BE2C (cell line): ENCODE measurements around the gene GPC6.

Experiments
- DNase-seq: peaks from one replicate; pipeline ENCODE4 v3.0.0-alpha.2; 2020
- H3K27me3 ChIP-seq: fragments of 250-450 bp; sonication (Bioruptor Pico); 2 replicates; pipeline ENCODE4 v1.5.1; 2020; ENCODE audit warnings: mild to moderate bottlenecking
- H3K36me3 ChIP-seq: fragments of 250-450 bp; sonication (Bioruptor Pico); 2 replicates; pipeline ENCODE4 v1.5.1; 2020; ENCODE audit warnings: mild to moderate bottlenecking
- H3K4me1 ChIP-seq: fragments of 250-450 bp; sonication (Bioruptor Pico); 2 replicates; pipeline ENCODE4 v1.5.1; 2020
- H3K4me3 ChIP-seq: 2 replicates; pipeline ENCODE4 v1.5.1; 2011; ENCODE audit warnings: low read depth, low read length
- H3K9me3 ChIP-seq: fragments of 250-450 bp; sonication (Bioruptor Pico); 2 replicates; pipeline ENCODE4 v1.5.1; 2020
- TF ChIP-seq, protein P1 (sequence below): IDR thresholded peaks from 2 replicates; pipeline ENCODE4 v1.5.1; 2012; ENCODE audit warnings: mild to moderate bottlenecking, low read depth, low read length

Gene GPC6

DNA sequence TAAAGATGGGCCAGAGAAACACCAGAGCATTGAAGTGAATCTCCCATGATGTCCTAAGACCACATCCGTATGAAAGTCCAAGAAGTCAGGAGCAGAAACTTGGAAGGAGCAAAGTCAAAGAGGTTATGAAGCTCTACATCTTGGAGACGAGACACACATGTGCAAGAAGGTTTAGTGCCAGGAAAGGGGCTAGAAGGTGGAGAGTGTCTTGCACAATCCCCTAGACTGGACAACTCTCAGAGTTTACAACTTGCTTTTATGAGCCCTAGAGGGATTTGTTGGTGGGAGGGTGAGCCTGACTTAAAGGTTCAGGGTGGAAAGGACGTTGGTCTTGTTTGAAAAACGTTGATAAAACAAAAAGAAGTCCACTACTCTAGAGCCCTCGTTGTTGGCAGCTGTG, 150.6 kb downstream of the GPC6 start:
- TF ChIP-seq, protein P1, sequence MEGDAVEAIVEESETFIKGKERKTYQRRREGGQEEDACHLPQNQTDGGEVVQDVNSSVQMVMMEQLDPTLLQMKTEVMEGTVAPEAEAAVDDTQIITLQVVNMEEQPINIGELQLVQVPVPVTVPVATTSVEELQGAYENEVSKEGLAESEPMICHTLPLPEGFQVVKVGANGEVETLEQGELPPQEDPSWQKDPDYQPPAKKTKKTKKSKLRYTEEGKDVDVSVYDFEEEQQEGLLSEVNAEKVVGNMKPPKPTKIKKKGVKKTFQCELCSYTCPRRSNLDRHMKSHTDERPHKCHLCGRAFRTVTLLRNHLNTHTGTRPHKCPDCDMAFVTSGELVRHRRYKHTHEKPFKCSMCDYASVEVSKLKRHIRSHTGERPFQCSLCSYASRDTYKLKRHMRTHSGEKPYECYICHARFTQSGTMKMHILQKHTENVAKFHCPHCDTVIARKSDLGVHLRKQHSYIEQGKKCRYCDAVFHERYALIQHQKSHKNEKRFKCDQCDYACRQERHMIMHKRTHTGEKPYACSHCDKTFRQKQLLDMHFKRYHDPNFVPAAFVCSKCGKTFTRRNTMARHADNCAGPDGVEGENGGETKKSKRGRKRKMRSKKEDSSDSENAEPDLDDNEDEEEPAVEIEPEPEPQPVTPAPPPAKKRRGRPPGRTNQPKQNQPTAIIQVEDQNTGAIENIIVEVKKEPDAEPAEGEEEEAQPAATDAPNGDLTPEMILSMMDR = no peak
- DNase-seq = no peak

DNA sequence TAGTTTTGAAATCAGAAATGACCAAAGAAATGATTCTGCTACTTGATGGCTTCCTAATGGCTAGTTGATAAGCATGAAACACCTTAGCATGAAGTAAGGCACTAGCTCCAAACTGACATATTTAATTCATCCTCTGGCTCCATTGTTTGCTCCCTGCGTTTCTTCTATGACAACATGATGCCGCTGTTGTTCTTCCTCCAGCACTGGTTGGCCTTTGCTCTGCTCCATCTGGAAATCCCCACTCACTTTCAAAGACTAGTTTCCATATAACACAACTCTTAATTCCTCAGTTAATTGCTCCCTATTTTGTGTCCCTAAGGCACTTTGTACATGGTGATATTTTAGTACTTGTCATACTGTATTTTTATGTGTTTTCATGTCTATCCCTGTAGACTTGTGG, 151.6 kb downstream of the GPC6 start:
- H3K27me3 ChIP-seq = no peaks in the 10 kb centered on the region
- TF ChIP-seq, protein P1 = peak; percentile 19; the same call in 1 of the 2 replicates
- no peak for DNase-seq
- no peaks in the 10 kb centered on the region for H3K36me3 ChIP-seq
- H3K4me1 ChIP-seq = no peaks in the 10 kb centered on the region
- no peaks in the 10 kb centered on the region for H3K9me3 ChIP-seq
- no peak overlapping the region for H3K4me3 ChIP-seq

More for the DNA sequence above, 150.6 kb downstream of the GPC6 start:
- H3K4me3 ChIP-seq = no peak overlapping the region
- no peaks in the 10 kb centered on the region for H3K27me3 ChIP-seq
- no peaks in the 10 kb centered on the region for H3K4me1 ChIP-seq
- H3K9me3 ChIP-seq = no peaks in the 10 kb centered on the region
- no peaks in the 10 kb centered on the region for H3K36me3 ChIP-seq

DNA sequence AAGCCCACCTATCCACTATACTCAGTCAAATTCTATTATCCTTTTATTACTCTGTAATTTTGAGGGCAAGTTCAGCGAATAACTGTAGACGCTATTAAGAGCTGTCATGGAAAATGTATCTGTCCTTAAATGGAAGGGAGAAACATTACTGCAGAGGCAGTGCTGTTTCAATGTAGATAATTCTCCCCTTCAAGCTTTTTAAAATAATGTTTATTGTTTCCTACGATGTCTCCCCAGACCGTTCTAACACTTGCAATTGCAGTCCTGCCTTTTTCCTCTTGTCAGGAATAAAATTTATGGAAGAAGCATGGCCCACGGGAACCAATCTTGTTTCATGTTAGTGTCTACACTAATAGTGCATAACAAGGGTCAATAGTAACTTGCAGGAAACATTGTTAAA, 159.5 kb downstream of the GPC6 start:
- TF ChIP-seq, protein P1 = no peak
- H3K27me3 ChIP-seq = no peaks in the 10 kb centered on the region
- no peaks in the 10 kb centered on the region for H3K9me3 ChIP-seq
- H3K4me1 ChIP-seq = no peaks in the 10 kb centered on the region; the same call in 1 of the 2 replicates
- no peaks in the 10 kb centered on the region for H3K36me3 ChIP-seq
- no peak overlapping the region for H3K4me3 ChIP-seq
- no peak for DNase-seq

DNA sequence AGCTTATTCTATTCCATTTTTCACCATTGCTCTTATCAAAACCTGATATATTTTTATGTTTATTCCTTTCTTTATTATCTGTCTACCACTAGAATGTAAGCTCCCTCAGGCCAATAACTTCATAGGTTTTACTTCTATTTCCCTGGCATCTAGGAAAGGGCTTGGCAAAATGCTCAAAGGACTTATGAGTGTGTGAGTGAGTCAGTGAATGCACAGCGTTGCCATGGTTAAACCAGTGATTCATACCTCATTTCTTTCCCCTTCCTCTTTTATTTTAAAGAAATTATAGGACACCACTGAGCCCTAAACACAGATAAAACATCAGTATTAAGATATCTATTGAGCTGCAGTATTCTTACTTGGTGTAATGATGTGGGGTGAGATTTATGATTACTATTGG, 162.1 kb downstream of the GPC6 start:
- no peaks in the 10 kb centered on the region; the same call in 1 of the 2 replicates for H3K4me1 ChIP-seq
- no peaks in the 10 kb centered on the region for H3K27me3 ChIP-seq
- TF ChIP-seq, protein P1 = no peak
- DNase-seq = no peak
- no peaks in the 10 kb centered on the region for H3K36me3 ChIP-seq
- H3K9me3 ChIP-seq = no peaks in the 10 kb centered on the region
- H3K4me3 ChIP-seq = no peak overlapping the region

DNA sequence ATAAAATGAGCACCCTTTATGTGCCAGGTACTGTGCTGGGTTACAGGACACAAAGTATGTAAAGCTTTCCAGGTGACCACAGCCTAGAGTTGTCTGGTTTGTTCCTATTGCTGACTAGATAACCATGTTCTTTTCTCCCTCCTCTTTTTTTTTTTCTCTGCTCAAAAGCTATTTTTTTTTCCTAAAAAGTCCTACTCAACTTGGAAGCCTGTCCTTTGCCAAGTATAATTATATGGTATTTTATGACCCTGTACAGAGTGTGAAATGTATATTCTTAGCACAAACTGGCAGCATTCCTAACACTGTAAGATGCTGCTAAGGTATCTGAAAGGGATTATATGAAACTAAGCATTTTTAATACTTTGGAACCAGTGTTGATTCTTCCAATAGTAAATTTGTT, 171.0 kb downstream of the GPC6 start:
- no peaks in the 10 kb centered on the region for H3K36me3 ChIP-seq
- H3K27me3 ChIP-seq = no peaks in the 10 kb centered on the region
- peaks cover 8% of the 10 kb centered on the region for H3K4me1 ChIP-seq
- no peak for DNase-seq
- H3K9me3 ChIP-seq = no peaks in the 10 kb centered on the region
- TF ChIP-seq, protein P1 = no peak
- no peak overlapping the region for H3K4me3 ChIP-seq

DNA sequence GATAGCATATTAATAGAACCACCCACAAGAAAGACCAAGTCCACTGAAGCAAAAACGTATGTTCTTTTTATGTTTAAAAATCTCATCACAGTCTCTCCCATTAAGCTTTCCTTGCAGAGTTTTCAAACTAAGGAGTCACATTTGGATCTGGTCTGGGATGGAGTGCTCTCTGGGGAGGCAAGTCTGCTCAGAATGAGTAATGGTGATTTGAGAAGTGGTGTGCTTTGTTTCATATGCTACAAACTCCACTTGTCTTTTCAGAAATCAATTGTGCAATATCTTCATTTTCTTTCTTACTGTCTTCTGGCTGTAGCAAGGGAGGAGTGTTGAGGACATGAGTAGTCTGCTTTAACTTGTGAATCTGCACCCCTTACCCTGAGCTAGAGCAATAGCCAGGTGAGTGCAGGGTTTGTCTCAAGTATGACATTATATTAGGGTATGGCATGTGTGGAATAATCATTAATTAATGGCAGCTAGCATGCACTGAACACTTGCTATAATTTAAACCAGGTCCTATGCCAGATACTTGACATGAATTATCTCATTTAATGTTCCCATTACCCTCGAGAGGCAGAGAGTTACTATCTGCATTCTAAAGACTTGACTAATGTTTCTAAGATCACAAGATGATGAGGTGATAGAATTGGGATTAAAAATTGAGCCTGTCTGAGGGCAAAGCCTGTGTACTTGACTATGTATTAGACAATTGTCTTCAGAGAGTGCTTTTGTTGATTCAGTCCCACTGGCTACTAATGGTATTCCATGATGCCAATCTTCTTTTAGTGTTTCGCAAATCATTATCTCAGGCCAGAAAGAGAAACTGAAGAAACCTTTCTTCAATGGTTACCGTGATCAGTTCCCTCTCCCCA, 171.8 kb downstream of the GPC6 start:
- H3K36me3 ChIP-seq = no peaks in the 10 kb centered on the region
- no peak for DNase-seq

More for the DNA sequence above, 171.8 kb downstream of the GPC6 start:
- TF ChIP-seq, protein P1 = no peak
- no peaks in the 10 kb centered on the region for H3K9me3 ChIP-seq
- H3K27me3 ChIP-seq = no peaks in the 10 kb centered on the region
- peaks cover 8% of the 10 kb centered on the region for H3K4me1 ChIP-seq
- H3K4me3 ChIP-seq = no peak overlapping the region
